GM20431 (cell line): ENCODE data around the gene CHRDL2.

Experiments
- in situ Hi-C: fragments of 300-500 bp; cut with MseI, MboI; formaldehyde crosslinking; loops from one replicate; pipeline ENCODE4 v1.15.0; 2020; ENCODE audit warnings: low sequenced_read_pairs; ENCODE audit not compliant: unreplicated experiment

CHRDL2 gene

GRCh38 chr11:74717221-74717969, 13.8 kb downstream of the CHRDL2 start:
- in situ Hi-C loops = no loop called here

GRCh38 chr11:74714904-74715303, 16.3 kb downstream of the CHRDL2 start:
- in situ Hi-C loops = no loop called here

GRCh38 chr11:74713686-74714085, 17.5 kb downstream of the CHRDL2 start:
- in situ Hi-C loops = no loop called here

GRCh38 chr11:74710281-74710938, 20.8 kb downstream of the CHRDL2 start:
- in situ Hi-C loops = no loop called here

- in situ Hi-C loops = no loop called here
These were observed 22.1 kb downstream of the CHRDL2 start for GRCh38 chr11:74709175-74709574.

GRCh38 chr11:74707602-74708510, 23.4 kb downstream of the CHRDL2 start:
- in situ Hi-C loops = no loop called here

GRCh38 chr11:74707182-74707581, 24.0 kb downstream of the CHRDL2 start:
- in situ Hi-C loops = no loop called here

- in situ Hi-C loops = no loop called here
These were observed 28.0 kb downstream of the CHRDL2 start for GRCh38 chr11:74703211-74703610.

GRCh38 chr11:74702383-74703007, 28.7 kb downstream of the CHRDL2 start:
- in situ Hi-C loops = no loop called here

GRCh38 chr11:74701351-74701750, 29.9 kb downstream of the CHRDL2 start:
- in situ Hi-C loops = no loop called here

GRCh38 chr11:74699615-74700396, 31.4 kb downstream of the CHRDL2 start:
- in situ Hi-C loops = no loop called here

GRCh38 chr11:74697722-74698121, 33.5 kb downstream of the CHRDL2 start:
- in situ Hi-C loops = no loop called here

- in situ Hi-C loops = no loop called here
These were observed 34.1 kb downstream of the CHRDL2 start for GRCh38 chr11:74696939-74697675.

GRCh38 chr11:74696500-74696899, 34.7 kb downstream of the CHRDL2 start:
- in situ Hi-C loops = no loop called here

- in situ Hi-C loops = no loop called here
These were observed 35.4 kb downstream of the CHRDL2 start for GRCh38 chr11:74695705-74696280.

GRCh38 chr11:74694136-74694930, 36.9 kb downstream of the CHRDL2 start:
- in situ Hi-C loops = no loop called here

GRCh38 chr11:74693531-74693930, 37.7 kb downstream of the CHRDL2 start:
- in situ Hi-C loops = no loop called here

- in situ Hi-C loops = no loop called here
These were observed 39.5 kb downstream of the CHRDL2 start for GRCh38 chr11:74691755-74692154.
